Lung (tissue), 12 donors: Measurements from ENCODE around the gene DOCK4. TPM values are rescaled to one million over a fixed set of nuclear protein-coding genes. Genes with fewer than 3 reads are reported as not detected.

ENCODE experiments used
- ATAC-seq: fragments of 200-7000 bp; cut with Tn5 transposase; one replicate; pipeline ENCODE4 v1.9.1; 2020; ENCODE audit warnings: moderate number of reproducible peaks; ENCODE audit not compliant: insufficient read depth, low FRiP score
- DNase-seq, 3 donors: peaks; one replicate each; pipeline ENCODE4 v3.0.0-alpha.2; 2013 to 2017
- H3K27ac ChIP-seq, 2 donors: one replicate each; pipeline ENCODE4 v1.5.1; 2013; ENCODE audit warnings: mild to moderate bottlenecking in 2 of 2, moderate library complexity in 2 of 2, control low read depth in 1 of 2, inconsistent platforms in 1 of 2, low read depth in 1 of 2, low read length in 1 of 2
- H3K27me3 ChIP-seq, 3 donors: one replicate each; pipeline ENCODE4 v1.5.1; 2013; ENCODE audit warnings: low read length in 2 of 3; ENCODE audit not compliant: control insufficient read depth in 3 of 3, insufficient read depth in 3 of 3
- H3K36me3 ChIP-seq, 4 donors: one replicate each; pipeline ENCODE4 v1.5.1; 2013; ENCODE audit warnings: low read length in 4 of 4, mild to moderate bottlenecking in 1 of 4, moderate library complexity in 1 of 4; ENCODE audit not compliant: control insufficient read depth in 4 of 4, insufficient read depth in 4 of 4
- H3K4me1 ChIP-seq, 5 donors: one replicate each; pipeline ENCODE4 v1.5.1; 2013; ENCODE audit warnings: low read length in 5 of 5, mild to moderate bottlenecking in 2 of 5, moderate library complexity in 1 of 5; ENCODE audit not compliant: control insufficient read depth in 5 of 5, insufficient read depth in 5 of 5
- H3K4me3 ChIP-seq: one replicate; pipeline ENCODE4 v1.5.1; 2013; ENCODE audit warnings: mild to moderate bottlenecking, control low read depth, moderate library complexity
- H3K9ac ChIP-seq, 2 donors: one replicate each; pipeline ENCODE4 v1.5.1; 2013; ENCODE audit warnings: low read length in 2 of 2, control low read depth in 1 of 2; ENCODE audit not compliant: insufficient read depth in 1 of 2
- H3K9me3 ChIP-seq, 4 donors: one replicate each; pipeline ENCODE4 v1.5.1; 2013; ENCODE audit warnings: low read length in 3 of 4, mild to moderate bottlenecking in 1 of 4, moderate library complexity in 1 of 4; ENCODE audit not compliant: control insufficient read depth in 4 of 4, insufficient read depth in 3 of 4
- CTCF ChIP-seq: IDR thresholded peaks from 2 replicates; pipeline ENCODE4 v1.5.1; 2012; ENCODE audit warnings: mild to moderate bottlenecking; ENCODE audit errors: control extremely low read depth, extremely low read depth
- WGBS, 2 donors: extraction: QIAGEN DNeasy Blood & Tissue Kit; methylation state at CpG; one replicate each; pipeline ENCODE4 v1.1.7; 2013; 5-methylcytosine and 5-hydroxymethylcytosine counted together
- polyA plus RNA-seq, 2 donors: library from polyadenylated mRNA; stranded (reverse); fragments of 200-250 nt; gene quantifications; one replicate each; pipeline ENCODE4 v1.2.1, GENCODE V29; 2013
- total RNA-seq, 2 donors: library from RNA; depleted of rRNA in 1 of 2; stranded (reverse); fragments of >200 nt in 1 of 2; gene quantifications; one replicate each; pipeline ENCODE4 v1.2.1, GENCODE V29; 2014 to 2021
- donor health status: control.
- donor health status: control.
- donor health status: Bipolar disorder and iron deficiency.
- donor health status: healthy.
- donor health status: DM: yes; HTN: yes; CAD: no.

DOCK4 gene
- total and polyA plus RNA-seq, 4 donors: 18.7 to 163 (median 40.3) TPM

- ATAC-seq: no peak
- DNase-seq: no peak
- Histone ChIP-seq H3K4me1 (peaks cover 0 to 16% (median 0%) of the 10 kb centered on the region in 5 donors), H3K4me3 (no peak overlapping the region), H3K27ac (no peak overlapping the region), H3K9me3 (no peaks in the 10 kb centered on the region), H3K27me3 (no peaks in the 10 kb centered on the region), H3K9ac (no peak overlapping the region), H3K36me3 (peaks cover 3 to 21% (median 15%) of the 10 kb centered on the region in 4 donors)
- WGBS, 2 donors: 50 to 61% methylated on average over 1 of the region's 1 CpG
- TF ChIP-seq CTCF: no peak
Measured at GRCh38 chr7:111865430-111865829, 340.8 kb downstream of the DOCK4 start.

- Histone ChIP-seq H3K36me3 (peaks cover 3 to 27% (median 17%) of the 10 kb centered on the region in 4 donors), H3K9me3 (no peaks in the 10 kb centered on the region), H3K9ac (no peak overlapping the region), H3K27me3 (no peaks in the 10 kb centered on the region), H3K27ac (no peak overlapping the region), H3K4me3 (no peak overlapping the region), H3K4me1 (peaks cover 0 to 16% (median 0%) of the 10 kb centered on the region in 5 donors)
- ATAC-seq (no peak), DNase-seq (peak; percentile 28 to 84 (median 64))
- TF ChIP-seq CTCF: no peak
- WGBS, 2 donors: 83 to 92% methylated on average over 8 of the region's 8 CpGs
Measured at GRCh38 chr7:111864291-111864976, 341.8 kb downstream of the DOCK4 start.

- 82 to 86% methylated on average over 7 of the region's 7 CpGs for WGBS, 2 donors
- H3K4me3 ChIP-seq: no peak overlapping the region
- TF ChIP-seq CTCF: no peak
- H3K9me3 ChIP-seq: no peaks in the 10 kb centered on the region
- no peaks in the 10 kb centered on the region for H3K27me3 ChIP-seq
- peaks cover 0 to 16% (median 0%) of the 10 kb centered on the region in 5 donors for H3K4me1 ChIP-seq
- ATAC-seq (no peak), DNase-seq (no peak)
- no peak overlapping the region for H3K9ac ChIP-seq
- no peak overlapping the region for H3K27ac ChIP-seq
- H3K36me3 ChIP-seq: peaks cover 0 to 26% (median 15%) of the 10 kb centered on the region in 4 donors
Measured at GRCh38 chr7:111863269-111863668, 342.9 kb downstream of the DOCK4 start.
